CD14-positive monocyte (primary cell): Measurements from ENCODE around the gene WLS. TPM values are rescaled to one million over a fixed set of nuclear protein-coding genes. Genes with fewer than 3 reads are reported as not detected.

Source experiments
- DNase-seq, 3 donors: peaks; one replicate each; pipeline ENCODE4 v3.0.0-alpha.2; 2011 to 2022
- H2AFZ ChIP-seq: 2 replicates; pipeline ENCODE4 v1.6.0; 2012; ENCODE audit warnings: mild to moderate bottlenecking, low read depth, low read length, inconsistent platforms; ENCODE audit not compliant: insufficient read depth, poor library complexity, severe bottlenecking
- H3K27ac ChIP-seq, 2 donors: 1 replicate in 1 of 2; 2 replicates in 1 of 2; pipeline ENCODE4 v1.5.1; 2012 to 2013; ENCODE audit warnings: low read length in 2 of 2, control low read depth in 1 of 2, inconsistent platforms in 1 of 2, low read depth in 1 of 2, mild to moderate bottlenecking in 1 of 2
- H3K27me3 ChIP-seq, 2 donors: one replicate each; pipeline versions ENCODE4 v1.6.0 to v1.6.1; 2011 to 2013; ENCODE audit warnings: low read length in 2 of 2; ENCODE audit not compliant: control insufficient read depth in 2 of 2, insufficient read depth in 2 of 2
- H3K36me3 ChIP-seq, 2 donors: replicated peaks in 1 of 2; 1 replicate in 1 of 2; 2 replicates in 1 of 2; pipeline versions ENCODE4 v1.5.1 to v1.6.1; 2012 to 2013; ENCODE audit warnings: low read length in 2 of 2, control low read depth in 1 of 2, inconsistent platforms in 1 of 2, mild to moderate bottlenecking in 1 of 2; ENCODE audit not compliant: insufficient read depth in 2 of 2, control insufficient read depth in 1 of 2
- H3K4me1 ChIP-seq, 2 donors: 1 replicate in 1 of 2; 2 replicates in 1 of 2; pipeline versions ENCODE4 v1.5.1 to v1.6.1; 2012 to 2013; ENCODE audit warnings: low read length in 2 of 2, control low read depth in 1 of 2, inconsistent platforms in 1 of 2, mild to moderate bottlenecking in 1 of 2, moderate library complexity in 1 of 2; ENCODE audit not compliant: insufficient read depth in 2 of 2, control insufficient read depth in 1 of 2
- H3K4me2 ChIP-seq: replicated peaks from 2 replicates; pipeline ENCODE3; 2012; ENCODE audit warnings: low read length, moderate library complexity, mild to moderate bottlenecking; ENCODE audit not compliant: poor library complexity, severe bottlenecking; ENCODE audit errors: extremely low read depth
- H3K4me3 ChIP-seq, 3 experiments: fragments of 200-600 bp in 1 of 3; sonication (generic) in 1 of 3; replicated peaks in 1 of 3; 1 replicate in 2 of 3; 2 replicates in 1 of 3; pipeline ENCODE4 v1.5.1; 2011 to 2013; ENCODE audit warnings: low read length in 3 of 3, mild to moderate bottlenecking in 3 of 3, control low read depth in 2 of 3, low read depth in 2 of 3, inconsistent platforms in 1 of 3, moderate library complexity in 1 of 3
- H3K79me2 ChIP-seq: 2 replicates; pipeline ENCODE4 v1.6.0; 2012; ENCODE audit warnings: mild to moderate bottlenecking, control low read depth, inconsistent platforms, low read length, moderate library complexity; ENCODE audit not compliant: insufficient read depth
- H3K9ac ChIP-seq: 2 replicates; pipeline ENCODE4 v1.6.0; 2017; ENCODE audit warnings: low read length, mild to moderate bottlenecking; ENCODE audit not compliant: insufficient read depth, poor library complexity, severe bottlenecking
- H3K9me3 ChIP-seq, 2 donors: replicated peaks in 1 of 2; 1 replicate in 1 of 2; 2 replicates in 1 of 2; pipeline versions ENCODE4 v1.5.1 to v1.6.1; 2012 to 2013; ENCODE audit warnings: low read length in 2 of 2, control low read depth in 1 of 2; ENCODE audit not compliant: control insufficient read depth in 1 of 2, insufficient read depth in 1 of 2
- H4K20me1 ChIP-seq: 2 replicates; pipeline ENCODE4 v1.6.0; 2012; ENCODE audit warnings: mild to moderate bottlenecking, low read length, control low read depth, moderate library complexity; ENCODE audit not compliant: insufficient read depth
- H3K27ac Mint-ChIP-seq, 7 donors: one replicate each; pipeline ENCODE4 v1.8.0; 2020; ENCODE audit warnings: mild to moderate bottlenecking in 7 of 7, mixed read lengths in 7 of 7, moderate library complexity in 6 of 7, inconsistent platforms in 2 of 7
- H3K27me3 Mint-ChIP-seq, 3 donors: one replicate each; pipeline ENCODE4 v1.8.0; 2021 to 2022; ENCODE audit warnings: low read depth in 3 of 3, mild to moderate bottlenecking in 3 of 3, mixed read lengths in 3 of 3, moderate library complexity in 3 of 3, inconsistent platforms in 1 of 3
- H3K36me3 Mint-ChIP-seq, 2 donors: one replicate each; pipeline ENCODE4 v1.8.0; 2020; ENCODE audit warnings: mixed read lengths in 2 of 2, inconsistent platforms in 1 of 2, mild to moderate bottlenecking in 1 of 2
- H3K4me1 Mint-ChIP-seq: one replicate; pipeline ENCODE4 v1.8.0; 2020; ENCODE audit warnings: mild to moderate bottlenecking, mixed read lengths
- H3K4me3 Mint-ChIP-seq, 2 donors: one replicate each; pipeline ENCODE4 v1.8.0; 2020; ENCODE audit warnings: mild to moderate bottlenecking in 2 of 2, mixed read lengths in 2 of 2, moderate library complexity in 1 of 2
- H3K9me3 Mint-ChIP-seq, 7 donors: one replicate each; pipeline ENCODE4 v1.8.0; 2020 to 2022; ENCODE audit warnings: mixed read lengths in 7 of 7, mild to moderate bottlenecking in 6 of 7, moderate library complexity in 6 of 7, inconsistent platforms in 2 of 7
- CTCF ChIP-seq: fragments of 200-600 bp; IDR thresholded peaks from one replicate; pipeline ENCODE4 v1.8.0; 2022; ENCODE audit warnings: antibody characterized with exemption, mild to moderate bottlenecking
- WGBS: methylation state at CpG from one replicate; pipeline ENCODE4 v1.1.5; 2013; ENCODE audit warnings: missing lambda C conversion rate; ENCODE audit not compliant: insufficient coverage; 5-methylcytosine and 5-hydroxymethylcytosine counted together
- intact Hi-C, 2 donors: fragments of 100-400 bp; cut with micrococcal nuclease; formaldehyde crosslinking; loops; one replicate each; pipeline versions ENCODE4 v1.15.0 to v1.15.1; 2023
- polyA plus RNA-seq, 3 donors: library from polyadenylated mRNA; depleted of rRNA in 1 of 3; unstranded in 2 of 3; stranded (reverse) in 1 of 3; fragments of 300-500 nt in 2 of 3; fragments of >200 nt in 1 of 3; fragmentation: Illumina TruSeq in 2 of 3; gene quantifications; 1 replicate in 2 of 3; 2 replicates in 1 of 3; pipeline ENCODE4 v1.2.3, GENCODE V29; 2012 to 2021

Gene WLS
- polyA plus RNA-seq, 3 donors = 29.8 to 46.3 (median 34.6) TPM

GRCh38 chr1:68223687-68224086 is 8.6 kb downstream of the WLS start:
- no peak for TF ChIP-seq CTCF
- Histone ChIP-seq H3K36me3 (peaks cover 0 to 7% of the 10 kb centered on the region in 2 donors), H3K27me3 (no peaks in the 10 kb centered on the region), H2AFZ (no peak overlapping the region), H4K20me1 (peaks cover 38% of the 10 kb centered on the region), H3K79me2 (peaks cover 5% of the 10 kb centered on the region), H3K4me1 (no peaks in the 10 kb centered on the region), H3K4me2 (no peak overlapping the region), H3K9ac (no peak overlapping the region), H3K9me3 (no peaks in the 10 kb centered on the region), H3K4me3 (no peak overlapping the region), H3K27ac (no peak overlapping the region)
- no peak overlapping the region for H3K27ac Mint-ChIP-seq
- WGBS = 83% methylated on average over 1 of the region's 2 CpGs
- H3K36me3 Mint-ChIP-seq = peaks cover 27 to 36% of the 10 kb centered on the region in 2 donors
- H3K27me3 Mint-ChIP-seq = peaks cover 2 to 16% (median 10%) of the 10 kb centered on the region in 3 donors
- H3K4me3 Mint-ChIP-seq = no peak overlapping the region
- no peak for DNase-seq
- peaks cover 9% of the 10 kb centered on the region for H3K4me1 Mint-ChIP-seq
- intact Hi-C loops = no loop called here
- peaks cover 0 to 3% (median 0%) of the 10 kb centered on the region in 7 donors for H3K9me3 Mint-ChIP-seq

GRCh38 chr1:68221980-68222373 is 10.3 kb downstream of the WLS start:
- Histone ChIP-seq H3K27ac (no peak overlapping the region), H3K36me3 (peaks cover 0 to 4% of the 10 kb centered on the region in 2 donors), H3K4me1 (no peaks in the 10 kb centered on the region), H3K4me3 (no peak overlapping the region), H3K79me2 (peaks cover 5% of the 10 kb centered on the region), H3K4me2 (no peak overlapping the region), H3K9ac (no peak overlapping the region), H4K20me1 (peaks cover 47% of the 10 kb centered on the region), H2AFZ (no peak overlapping the region), H3K27me3 (no peaks in the 10 kb centered on the region), H3K9me3 (no peaks in the 10 kb centered on the region)
- Mint-ChIP-seq H3K27me3 (peaks cover 0 to 10% (median 9%) of the 10 kb centered on the region in 3 donors), H3K27ac (no peak overlapping the region), H3K4me1 (peaks cover 5% of the 10 kb centered on the region), H3K36me3 (peaks cover 21 to 34% of the 10 kb centered on the region in 2 donors), H3K4me3 (no peak overlapping the region), H3K9me3 (peaks cover 0 to 2% (median 0%) of the 10 kb centered on the region in 7 donors)
- no peak for DNase-seq
- WGBS = no CpG with 5 or more reads among the region's 5 CpGs
- intact Hi-C loops = no loop called here
- TF ChIP-seq CTCF = no peak
